ENCODE results near the gene PRKCA. TPM values are rescaled to one million over a fixed set of nuclear protein-coding genes. Genes with fewer than 3 reads are reported as not detected.

PRKCA gene
- polyA plus RNA-seq, 1 experiment, result 66.8 TPM

- DNase-seq (ENCODE audit: low read depth, low spot score), result no peak
- no peak overlapping the region for H3K27ac ChIP-seq (ENCODE audit: low read depth, low read length)
- peaks cover 6% of the 10 kb centered on the region for H3K27me3 ChIP-seq (ENCODE audit: control insufficient read depth, insufficient read depth, low read length)
- no peak for TF ChIP-seq CTCF (IDR thresholded peaks at IDR 0.05; ENCODE audit: low read depth, low read length)
- no peaks in the 10 kb centered on the region for H3K9me3 ChIP-seq (ENCODE audit: control insufficient read depth, insufficient read depth, low read length)
- CTCF ChIA-PET, result no interaction called here
- no peak overlapping the region for H3K4me3 ChIP-seq (ENCODE audit: low read depth, low read length)
- POLR2A ChIA-PET, result no interaction called here
Observed at GRCh38 chr17:66847704-66848103, 545.3 kb downstream of the PRKCA start.

GRCh38 chr17:66848496-66848895 lies 546.1 kb downstream of the PRKCA start:
- no peak for TF ChIP-seq CTCF (IDR thresholded peaks at IDR 0.05; ENCODE audit: low read depth, low read length)
- CTCF ChIA-PET, result no interaction called here
- Histone ChIP-seq H3K27me3 (ENCODE audit: control insufficient read depth, insufficient read depth, low read length) (peaks cover 6% of the 10 kb centered on the region), H3K9me3 (ENCODE audit: control insufficient read depth, insufficient read depth, low read length) (no peaks in the 10 kb centered on the region), H3K4me3 (ENCODE audit: low read depth, low read length) (no peak overlapping the region), H3K27ac (ENCODE audit: low read depth, low read length) (no peak overlapping the region)
- DNase-seq (ENCODE audit: low read depth, low spot score), result no peak
- POLR2A ChIA-PET, result no interaction called here

DNA sequence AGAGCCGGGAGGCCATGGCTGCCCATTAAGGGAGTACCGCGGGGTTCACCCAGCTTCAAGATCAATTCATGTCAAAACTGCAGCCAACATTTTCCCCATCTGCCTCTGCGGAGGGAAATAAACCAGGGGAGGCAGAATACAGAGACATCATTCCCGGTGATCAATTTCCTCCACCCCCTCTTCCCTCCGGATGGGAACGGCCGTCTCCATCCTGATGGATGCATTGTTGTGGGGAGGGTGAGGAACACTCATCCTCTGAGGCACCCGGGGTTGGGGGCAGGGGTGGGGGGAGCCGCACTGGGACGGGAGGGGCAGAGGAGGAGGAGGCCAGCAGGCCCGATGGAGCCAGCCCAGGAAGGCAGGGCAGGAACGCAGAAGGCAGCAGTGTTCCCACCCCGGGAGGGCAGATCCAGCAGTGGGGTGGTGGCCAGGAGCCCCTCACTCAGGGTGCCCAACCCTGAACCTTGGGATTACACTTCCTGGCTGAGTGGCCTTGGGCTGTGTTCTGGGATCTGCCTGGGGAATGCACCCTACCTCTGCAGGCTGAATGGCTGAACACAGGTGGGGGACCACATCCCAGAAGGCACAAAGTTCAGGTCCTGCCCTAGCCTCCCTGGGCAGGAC lies 546.7 kb downstream of the PRKCA start:
- Histone ChIP-seq H3K4me3 (ENCODE audit: low read depth, low read length) (no peak overlapping the region), H3K27me3 (ENCODE audit: control insufficient read depth, insufficient read depth, low read length) (peaks cover 6% of the 10 kb centered on the region), H3K27ac (ENCODE audit: low read depth, low read length) (no peak overlapping the region), H3K9me3 (ENCODE audit: control insufficient read depth, insufficient read depth, low read length) (no peaks in the 10 kb centered on the region)
- DNase-seq (ENCODE audit: low read depth, low spot score), result no peak
- TF ChIP-seq CTCF (IDR thresholded peaks at IDR 0.05; ENCODE audit: low read depth, low read length), result no peak
- POLR2A ChIA-PET, result no interaction called here
- CTCF ChIA-PET, result no interaction called here

GRCh38 chr17:66849851-66850580 lies 547.6 kb downstream of the PRKCA start:
- H3K4me3 ChIP-seq (ENCODE audit: low read depth, low read length), result no peak overlapping the region
- H3K27me3 ChIP-seq (ENCODE audit: control insufficient read depth, insufficient read depth, low read length), result peaks cover 6% of the 10 kb centered on the region
- TF ChIP-seq CTCF (IDR thresholded peaks at IDR 0.05; ENCODE audit: low read depth, low read length), result no peak
- CTCF ChIA-PET, result no interaction called here
- no peak for DNase-seq (ENCODE audit: low read depth, low spot score)
- POLR2A ChIA-PET, result no interaction called here
- H3K27ac ChIP-seq (ENCODE audit: low read depth, low read length), result no peak overlapping the region
- no peaks in the 10 kb centered on the region for H3K9me3 ChIP-seq (ENCODE audit: control insufficient read depth, insufficient read depth, low read length)

GRCh38 chr17:66850692-66851091 lies 548.3 kb downstream of the PRKCA start:
- DNase-seq (ENCODE audit: low read depth, low spot score), result no peak

More at GRCh38 chr17:66850692-66851091, 548.3 kb downstream of the PRKCA start:
- POLR2A ChIA-PET, result no interaction called here
- no peak overlapping the region for H3K4me3 ChIP-seq (ENCODE audit: low read depth, low read length)
- CTCF ChIA-PET, result no interaction called here
- no peak overlapping the region for H3K27ac ChIP-seq (ENCODE audit: low read depth, low read length)
- TF ChIP-seq CTCF (IDR thresholded peaks at IDR 0.05; ENCODE audit: low read depth, low read length), result no peak
- H3K27me3 ChIP-seq (ENCODE audit: control insufficient read depth, insufficient read depth, low read length), result peaks cover 6% of the 10 kb centered on the region
- peaks cover 3% of the 10 kb centered on the region; the same call in 1 of the 2 replicates for H3K9me3 ChIP-seq (ENCODE audit: control insufficient read depth, insufficient read depth, low read length)
